Stimulated activated CD4-positive, alpha-beta T cell treated with anti-CD3 and anti-CD28 coated beads, TNF-alpha, amount 100 ng/mL, for 24 hours (primary cell): ENCODE data around the gene OMA1.

Experiments
- DNase-seq, 3 experiments: peaks; one replicate each; pipeline ENCODE4 v3.0.0-alpha.2; 2020; ENCODE audit warnings: low read depth in 3 of 3

The OMA1 gene

GRCh38 chr1:58431901-58432620 is 114.5 kb downstream of the OMA1 start:
- DNase-seq = no peak
